ENCODE measurements around the gene ZP1.

- TF ChIP-seq ZFX (IDR thresholded peaks at IDR 0.05; ENCODE audit: borderline replicate concordance): no peak
- no peak for TF ChIP-seq CTCF (IDR thresholded peaks at IDR 0.05)
Observed at GRCh38 chr11:60914633-60915247, 47.4 kb downstream of the ZP1 start.

Measured in 22Rv1 (cell line).